BE2C (cell line): ENCODE data around the gene JDP2.

ENCODE experiments used
- DNase-seq: peaks from one replicate; pipeline ENCODE4 v3.0.0-alpha.2; 2020
- H3K27me3 ChIP-seq: fragments of 250-450 bp; sonication (Bioruptor Pico); 2 replicates; pipeline ENCODE4 v1.5.1; 2020; ENCODE audit warnings: mild to moderate bottlenecking
- H3K36me3 ChIP-seq: fragments of 250-450 bp; sonication (Bioruptor Pico); 2 replicates; pipeline ENCODE4 v1.5.1; 2020; ENCODE audit warnings: mild to moderate bottlenecking
- H3K4me1 ChIP-seq: fragments of 250-450 bp; sonication (Bioruptor Pico); 2 replicates; pipeline ENCODE4 v1.5.1; 2020
- H3K4me3 ChIP-seq: 2 replicates; pipeline ENCODE4 v1.5.1; 2011; ENCODE audit warnings: low read depth, low read length
- H3K9me3 ChIP-seq: fragments of 250-450 bp; sonication (Bioruptor Pico); 2 replicates; pipeline ENCODE4 v1.5.1; 2020
- TF ChIP-seq, protein P1 (sequence below): IDR thresholded peaks from 2 replicates; pipeline ENCODE4 v1.5.1; 2012; ENCODE audit warnings: mild to moderate bottlenecking, low read depth, low read length

Gene JDP2

DNA sequence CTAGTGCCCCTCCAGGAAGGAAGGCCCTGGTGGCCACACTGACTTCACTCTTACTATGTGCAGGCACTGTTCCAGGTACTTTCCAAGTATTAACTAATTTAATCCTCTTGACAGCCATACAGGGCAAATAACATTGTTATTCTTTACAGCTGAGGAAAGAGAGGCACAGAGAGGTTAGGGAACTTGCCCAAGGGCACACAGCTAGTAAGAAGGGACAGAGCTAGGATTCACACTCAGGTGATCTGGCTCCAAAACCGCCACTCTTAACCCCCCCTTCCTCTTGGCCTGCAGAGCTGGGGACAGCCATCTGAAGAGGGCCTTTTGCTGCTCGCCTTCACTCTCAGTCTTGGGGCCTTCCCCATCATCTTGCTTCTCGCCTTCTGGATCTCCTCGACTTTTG lies 4.0 kb downstream of the JDP2 start:
- no peaks in the 10 kb centered on the region for H3K9me3 ChIP-seq

DNA sequence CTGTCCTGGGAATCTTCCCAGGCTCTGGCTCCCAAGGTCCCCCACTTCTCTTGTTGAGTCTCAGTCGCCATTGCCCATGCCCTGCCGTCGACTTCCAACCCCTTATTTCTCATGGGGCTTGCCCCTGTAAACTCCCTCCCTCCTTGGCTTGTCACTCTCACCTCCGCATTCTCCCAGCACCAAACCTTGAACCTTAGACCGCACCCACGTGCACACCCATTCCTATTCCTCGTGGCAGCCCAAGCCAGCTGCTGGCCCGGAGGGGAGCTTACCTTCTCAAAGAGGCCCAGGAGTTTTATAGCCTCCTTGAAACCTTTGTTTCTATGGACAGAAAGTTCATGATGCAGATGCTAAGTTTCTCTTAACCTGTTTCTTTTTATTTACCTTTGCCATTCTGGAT lies 4.6 kb downstream of the JDP2 start:
- peaks cover 2% of the 10 kb centered on the region; the same call in 1 of the 2 replicates for H3K27me3 ChIP-seq
- 0 out of 2 replicates have a peak, but pooled peaks cover 3% of the 10 kb centered on the region for H3K36me3 ChIP-seq
- no peak for DNase-seq
- TF ChIP-seq, protein P1, sequence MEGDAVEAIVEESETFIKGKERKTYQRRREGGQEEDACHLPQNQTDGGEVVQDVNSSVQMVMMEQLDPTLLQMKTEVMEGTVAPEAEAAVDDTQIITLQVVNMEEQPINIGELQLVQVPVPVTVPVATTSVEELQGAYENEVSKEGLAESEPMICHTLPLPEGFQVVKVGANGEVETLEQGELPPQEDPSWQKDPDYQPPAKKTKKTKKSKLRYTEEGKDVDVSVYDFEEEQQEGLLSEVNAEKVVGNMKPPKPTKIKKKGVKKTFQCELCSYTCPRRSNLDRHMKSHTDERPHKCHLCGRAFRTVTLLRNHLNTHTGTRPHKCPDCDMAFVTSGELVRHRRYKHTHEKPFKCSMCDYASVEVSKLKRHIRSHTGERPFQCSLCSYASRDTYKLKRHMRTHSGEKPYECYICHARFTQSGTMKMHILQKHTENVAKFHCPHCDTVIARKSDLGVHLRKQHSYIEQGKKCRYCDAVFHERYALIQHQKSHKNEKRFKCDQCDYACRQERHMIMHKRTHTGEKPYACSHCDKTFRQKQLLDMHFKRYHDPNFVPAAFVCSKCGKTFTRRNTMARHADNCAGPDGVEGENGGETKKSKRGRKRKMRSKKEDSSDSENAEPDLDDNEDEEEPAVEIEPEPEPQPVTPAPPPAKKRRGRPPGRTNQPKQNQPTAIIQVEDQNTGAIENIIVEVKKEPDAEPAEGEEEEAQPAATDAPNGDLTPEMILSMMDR, result no peak
- H3K9me3 ChIP-seq, result no peaks in the 10 kb centered on the region
- peaks cover 6% of the 10 kb centered on the region for H3K4me1 ChIP-seq
- H3K4me3 ChIP-seq, result no peak overlapping the region

More for the DNA sequence above, 4.0 kb downstream of the JDP2 start:
- Histone ChIP-seq H3K36me3 (0 out of 2 replicates have a peak, but pooled peaks cover 3% of the 10 kb centered on the region), H3K4me3 (no peak overlapping the region), H3K27me3 (peaks cover 2% of the 10 kb centered on the region; the same call in 1 of the 2 replicates), H3K4me1 (peaks cover 6% of the 10 kb centered on the region)
- TF ChIP-seq, protein P1, result no peak
- DNase-seq, result no peak

DNA sequence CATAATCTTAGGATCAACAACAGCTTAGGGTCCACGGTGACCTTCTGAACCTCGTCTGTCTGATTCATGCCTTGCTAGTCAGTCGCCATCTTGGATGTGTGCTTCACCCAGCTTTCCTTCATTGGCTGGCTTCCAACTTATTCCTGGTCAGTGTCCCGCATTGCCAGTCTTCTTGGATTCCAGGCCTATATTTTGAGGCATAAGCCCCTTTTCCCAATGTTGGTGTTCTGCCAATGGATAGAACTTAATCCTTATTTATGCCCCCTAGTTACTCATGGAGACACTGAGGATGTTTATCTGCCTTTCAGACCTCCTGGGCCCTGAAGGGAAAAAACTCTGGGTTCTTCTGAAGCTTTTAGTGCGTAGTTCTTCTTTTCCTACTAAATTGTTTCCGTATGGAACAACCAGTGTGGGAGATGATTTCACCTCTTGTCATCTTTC lies 5.8 kb downstream of the JDP2 start:
- Histone ChIP-seq H3K9me3 (no peaks in the 10 kb centered on the region), H3K4me1 (peaks cover 6% of the 10 kb centered on the region), H3K36me3 (0 out of 2 replicates have a peak, but pooled peaks cover 3% of the 10 kb centered on the region), H3K4me3 (no peak overlapping the region), H3K27me3 (no peaks in the 10 kb centered on the region)
- TF ChIP-seq, protein P1, result no peak
- DNase-seq, result no peak

DNA sequence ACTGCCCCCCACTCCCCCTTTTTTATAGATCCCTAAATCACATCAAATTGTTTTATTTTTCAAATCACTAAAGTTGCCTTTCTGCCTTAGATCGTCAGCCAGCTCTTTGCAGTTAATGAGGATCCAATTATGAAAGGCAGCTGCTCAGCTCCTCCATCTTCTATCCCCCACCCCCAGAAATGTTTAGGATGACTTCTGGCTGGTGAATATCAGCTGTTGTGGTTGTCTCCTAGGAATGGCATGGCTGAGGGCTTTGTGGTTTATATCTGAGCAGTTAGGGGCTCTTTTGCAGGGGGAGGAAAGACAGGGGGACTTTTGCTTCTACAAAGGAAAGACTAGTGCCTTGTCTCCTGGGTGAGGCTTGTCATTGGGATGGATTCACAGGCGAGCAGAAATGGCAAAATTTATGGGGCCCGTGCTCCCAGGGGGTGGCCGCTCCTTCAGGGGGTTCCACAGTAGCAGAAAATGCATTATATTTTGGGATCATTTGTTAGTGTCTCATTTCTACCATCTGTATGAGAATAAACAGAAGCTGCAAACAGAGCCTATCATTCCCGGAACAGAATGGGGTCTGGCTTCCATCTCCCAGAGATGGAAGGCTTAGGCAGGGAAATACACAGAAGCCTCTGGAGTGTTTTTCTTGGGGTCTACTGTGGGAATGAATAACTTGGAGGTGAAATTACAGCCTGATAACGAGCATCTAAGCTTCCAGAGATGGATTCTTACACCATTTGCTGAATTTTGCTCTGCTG lies 6.5 kb downstream of the JDP2 start:
- DNase-seq, result no peak
- H3K27me3 ChIP-seq, result no peaks in the 10 kb centered on the region
- no peak overlapping the region for H3K4me3 ChIP-seq
- peaks cover 6% of the 10 kb centered on the region for H3K4me1 ChIP-seq
- H3K9me3 ChIP-seq, result no peaks in the 10 kb centered on the region
- H3K36me3 ChIP-seq, result 0 out of 2 replicates have a peak, but pooled peaks cover 3% of the 10 kb centered on the region
- TF ChIP-seq, protein P1, result no peak

DNA sequence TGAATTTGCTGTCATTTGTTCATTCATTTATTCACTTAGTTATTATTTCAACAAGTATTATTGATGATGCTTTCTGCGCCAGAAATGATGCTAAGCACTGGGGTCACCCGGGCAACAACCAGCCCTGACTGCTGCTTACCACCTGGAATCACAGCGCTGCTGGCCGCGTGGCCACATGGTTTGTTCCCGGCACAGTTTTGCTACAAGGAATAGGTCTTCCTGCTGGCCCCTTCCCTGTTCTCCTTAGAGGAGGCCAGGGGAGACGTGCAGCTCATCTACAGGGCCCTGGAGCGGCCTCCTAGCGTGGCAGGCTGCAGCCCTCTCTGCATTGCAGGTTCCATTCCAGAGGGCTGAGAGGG lies 7.0 kb downstream of the JDP2 start:
- no peak overlapping the region for H3K4me3 ChIP-seq
- no peaks in the 10 kb centered on the region for H3K9me3 ChIP-seq
- 0 out of 2 replicates have a peak, but pooled peaks cover 3% of the 10 kb centered on the region for H3K36me3 ChIP-seq
- TF ChIP-seq, protein P1, result no peak
- H3K27me3 ChIP-seq, result no peaks in the 10 kb centered on the region
- H3K4me1 ChIP-seq, result peaks cover 6% of the 10 kb centered on the region
- DNase-seq, result no peak

DNA sequence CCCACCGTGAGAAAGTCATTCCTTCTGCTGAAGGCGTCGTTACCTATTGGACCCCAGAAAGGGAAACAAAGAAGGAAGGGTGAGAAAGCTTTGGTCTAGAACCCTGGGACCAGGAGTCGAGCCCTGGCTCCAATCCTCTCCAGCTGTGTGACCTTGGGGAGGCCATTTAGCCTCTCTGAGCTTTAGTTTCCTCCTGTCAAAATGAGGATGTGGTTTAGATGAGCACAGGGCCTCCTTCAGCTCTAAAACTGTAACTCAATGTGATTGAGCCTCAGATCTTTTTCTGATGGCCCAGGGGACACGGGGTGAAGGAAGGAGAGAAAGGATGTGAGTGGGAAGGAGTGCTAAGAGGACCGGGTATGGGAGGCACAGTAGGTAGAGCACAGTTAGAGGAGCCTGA lies 7.7 kb downstream of the JDP2 start:
- Histone ChIP-seq H3K4me1 (peaks cover 6% of the 10 kb centered on the region), H3K36me3 (0 out of 2 replicates have a peak, but pooled peaks cover 3% of the 10 kb centered on the region), H3K27me3 (no peaks in the 10 kb centered on the region), H3K9me3 (no peaks in the 10 kb centered on the region), H3K4me3 (no peak overlapping the region)
- TF ChIP-seq, protein P1, result no peak
- no peak for DNase-seq
